ENCODE data around the gene MAPK12.

The MAPK12 gene

DNA sequence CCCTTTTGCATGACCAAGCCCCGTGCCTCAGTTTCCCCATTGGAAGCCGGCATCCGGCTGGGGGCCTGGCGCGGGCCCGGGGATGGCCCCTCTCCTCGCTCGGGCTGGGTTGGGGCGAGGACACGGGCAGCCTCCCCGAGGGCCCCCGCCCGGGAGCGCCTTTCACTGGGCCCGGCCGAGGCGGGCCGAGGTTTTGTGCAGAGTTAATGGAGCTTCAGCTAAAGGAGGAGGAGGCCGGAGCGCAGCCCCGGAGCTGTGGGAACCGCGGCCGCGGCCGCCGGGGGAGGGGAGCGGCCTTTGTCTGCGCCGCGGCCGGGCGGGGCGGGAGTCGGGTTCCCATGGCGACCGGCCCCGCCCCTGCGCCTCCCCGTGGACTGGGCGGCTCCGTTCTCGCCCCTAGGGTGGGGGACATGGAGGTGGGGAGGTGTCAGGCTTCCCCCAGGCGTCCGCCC is 10.1 kb upstream of the MAPK12 start:
- ATAC-seq (ENCODE audit: low read depth), result peak; percentile 23
- Mint-ChIP-seq H3K27ac (no peak overlapping the region), H3K4me1 (peaks cover 15% of the 10 kb centered on the region), H3K36me3 (no peaks in the 10 kb centered on the region), H3K27me3 (peaks cover 2% of the 10 kb centered on the region), H3K4me3 (peak overlapping the region; percentile 27), H3K9me3 (no peaks in the 10 kb centered on the region)
- peak; percentile 55 to 60 for DNase-seq (ENCODE audit: low spot score in 2 of 2)

DNA sequence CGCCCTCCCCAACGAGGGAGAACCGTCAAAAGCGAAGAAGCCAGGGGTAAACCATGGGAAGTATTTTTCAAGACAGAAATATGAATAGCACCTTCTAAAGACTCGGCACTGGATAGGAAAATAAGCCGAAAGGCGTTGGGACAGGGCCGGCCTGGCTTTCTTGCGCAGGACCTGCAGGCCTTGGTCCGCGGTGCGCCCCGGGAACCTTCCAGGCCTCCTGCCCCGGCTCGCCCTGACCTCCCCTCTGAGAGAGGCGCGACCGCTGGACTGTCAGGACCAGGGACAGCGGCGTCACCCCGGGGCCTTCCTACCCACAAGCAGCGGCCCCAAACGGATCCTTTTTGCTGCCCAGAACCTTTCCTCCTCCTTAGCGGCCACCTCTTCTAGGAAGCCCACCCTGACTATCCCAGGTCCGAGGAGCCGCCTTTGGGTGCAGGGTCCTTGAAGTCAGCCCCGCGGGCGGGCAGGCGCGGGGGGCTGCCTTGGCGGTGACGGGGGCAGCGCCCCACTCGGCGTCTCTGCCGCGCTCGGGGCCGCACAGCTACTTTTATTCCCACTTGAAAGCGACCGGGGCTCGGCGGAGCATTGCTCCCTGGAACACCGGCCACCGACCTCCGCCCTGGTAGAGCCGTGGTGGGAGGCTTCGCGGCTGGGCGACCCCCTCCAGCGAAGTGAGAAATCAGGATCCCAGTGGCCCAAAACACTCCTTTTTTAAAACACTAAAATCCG is 9.3 kb upstream of the MAPK12 start:
- H3K27me3 Mint-ChIP-seq, result peaks cover 2% of the 10 kb centered on the region
- DNase-seq (ENCODE audit: low spot score in 2 of 2) (peak; percentile 51 to 76), ATAC-seq (ENCODE audit: low read depth) (peak; percentile 45)
- H3K4me3 Mint-ChIP-seq, result peak overlapping the region; percentile 80
- no peaks in the 10 kb centered on the region for H3K9me3 Mint-ChIP-seq
- peaks cover 13% of the 10 kb centered on the region for H3K4me1 Mint-ChIP-seq
- no peaks in the 10 kb centered on the region for H3K36me3 Mint-ChIP-seq
- H3K27ac Mint-ChIP-seq, result no peak overlapping the region

DNA sequence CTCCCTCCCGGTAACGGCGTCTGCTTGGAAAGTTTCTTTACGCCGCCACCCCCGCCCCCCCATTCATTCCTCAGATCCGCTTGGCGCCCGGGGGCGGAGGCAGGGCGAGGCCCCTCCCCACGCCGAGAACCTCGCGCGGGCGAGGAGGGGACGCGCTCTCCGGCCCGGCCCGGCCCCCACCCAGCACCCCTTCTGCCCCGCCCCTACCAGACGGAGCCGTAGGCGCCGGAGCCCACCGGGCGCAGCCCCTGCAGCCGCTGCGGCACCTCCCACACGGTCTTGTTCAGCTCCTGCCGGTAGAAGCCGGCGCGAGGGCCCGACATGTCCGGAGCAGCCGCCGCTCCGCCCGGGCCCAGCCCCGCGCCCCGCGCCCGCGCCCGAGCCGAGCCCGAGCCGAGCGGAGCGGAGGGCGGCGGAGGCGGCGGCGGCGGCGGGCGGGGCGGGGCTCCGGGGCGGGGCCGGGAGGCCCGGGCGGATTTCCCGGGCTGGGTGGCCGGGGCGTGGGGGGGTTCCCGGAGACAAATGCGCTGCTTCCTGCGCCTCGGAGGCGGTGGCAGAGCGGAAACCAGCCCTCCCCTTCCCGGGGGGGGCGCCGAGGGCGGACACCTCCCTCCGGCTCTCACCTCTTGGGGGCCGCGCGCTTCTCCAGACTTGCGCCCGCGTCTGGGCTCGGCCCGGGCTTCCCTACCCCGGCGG is 8.6 kb upstream of the MAPK12 start, which contains the start of gene MAPK11:
TSS of gene MAPK11 (minus strand) at position 411 of the 696 bp plus-strand sequence. CDS start at position 323, 88 bp downstream.
- peaks cover 14% of the 10 kb centered on the region for H3K4me1 Mint-ChIP-seq
- H3K27ac Mint-ChIP-seq, result no peak within 1 kb of the TSS
- DNase-seq (ENCODE audit: low spot score in 2 of 2), result peak; percentile 54 to 64
- H3K27me3 Mint-ChIP-seq, result peaks cover 4% of the 10 kb centered on the region
- ATAC-seq (ENCODE audit: low read depth), result peak; percentile 62
- H3K4me3 Mint-ChIP-seq, result peak within 1 kb of the TSS; percentile 80
- H3K36me3 Mint-ChIP-seq, result no peaks in the 10 kb centered on the region
- no peaks in the 10 kb centered on the region for H3K9me3 Mint-ChIP-seq

DNA sequence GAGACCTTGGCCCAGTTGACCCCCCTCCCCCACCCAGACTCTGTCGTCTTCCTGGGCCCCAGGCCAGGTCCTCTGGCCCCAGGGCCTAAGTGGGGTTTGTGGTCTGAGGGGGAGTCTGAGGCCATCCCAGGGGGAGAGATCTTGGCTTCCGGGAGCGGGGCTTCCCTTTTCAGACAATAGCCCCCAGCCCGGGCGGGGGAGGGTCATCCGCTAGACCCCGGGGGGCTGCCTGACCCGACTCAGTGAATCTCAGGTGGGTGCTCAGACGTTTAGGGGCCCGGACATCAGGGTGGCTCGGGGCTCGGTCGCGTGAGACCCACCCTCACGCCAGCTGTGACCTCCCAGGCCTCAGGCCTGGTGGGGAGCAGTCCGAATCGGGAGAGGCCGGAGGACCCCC is 8.1 kb upstream of the MAPK12 start:
- H3K4me1 Mint-ChIP-seq, result peaks cover 15% of the 10 kb centered on the region
- H3K36me3 Mint-ChIP-seq, result no peaks in the 10 kb centered on the region
- no peaks in the 10 kb centered on the region for H3K9me3 Mint-ChIP-seq
- H3K27ac Mint-ChIP-seq, result no peak overlapping the region
- no peak for DNase-seq (ENCODE audit: low spot score in 2 of 2)
- H3K27me3 Mint-ChIP-seq, result peaks cover 5% of the 10 kb centered on the region
- ATAC-seq (ENCODE audit: low read depth), result no peak
- peak overlapping the region; percentile 59 for H3K4me3 Mint-ChIP-seq

DNA sequence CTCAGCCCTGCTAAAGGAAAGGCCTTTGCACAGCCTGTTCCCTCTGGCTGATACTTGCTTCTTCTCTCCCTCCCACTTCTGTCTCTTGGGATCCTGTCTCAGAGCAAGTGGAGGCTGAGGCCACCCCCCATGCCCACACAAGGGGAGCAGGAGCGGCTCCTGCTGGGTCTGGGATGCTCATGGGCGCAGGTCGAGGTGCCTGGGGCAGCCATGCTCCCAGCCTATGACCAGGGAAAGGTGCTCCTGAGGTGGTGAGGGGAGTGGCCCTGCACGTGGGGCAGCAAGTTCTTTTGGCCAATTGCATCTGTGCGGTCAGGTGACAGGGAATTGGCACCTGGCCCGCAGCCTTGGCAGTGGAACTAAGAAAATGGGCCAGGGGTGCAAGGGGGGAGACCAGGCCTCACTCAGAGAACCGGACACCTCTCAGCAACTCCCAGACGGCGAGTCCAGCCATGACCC is 7.2 kb upstream of the MAPK12 start:
- Mint-ChIP-seq H3K27me3 (peaks cover 5% of the 10 kb centered on the region), H3K9me3 (no peaks in the 10 kb centered on the region), H3K4me3 (peak overlapping the region; percentile 7), H3K27ac (no peak overlapping the region), H3K36me3 (no peaks in the 10 kb centered on the region), H3K4me1 (peaks cover 10% of the 10 kb centered on the region)
- ATAC-seq (ENCODE audit: low read depth) (no peak), DNase-seq (ENCODE audit: low spot score in 2 of 2) (no peak)

DNA sequence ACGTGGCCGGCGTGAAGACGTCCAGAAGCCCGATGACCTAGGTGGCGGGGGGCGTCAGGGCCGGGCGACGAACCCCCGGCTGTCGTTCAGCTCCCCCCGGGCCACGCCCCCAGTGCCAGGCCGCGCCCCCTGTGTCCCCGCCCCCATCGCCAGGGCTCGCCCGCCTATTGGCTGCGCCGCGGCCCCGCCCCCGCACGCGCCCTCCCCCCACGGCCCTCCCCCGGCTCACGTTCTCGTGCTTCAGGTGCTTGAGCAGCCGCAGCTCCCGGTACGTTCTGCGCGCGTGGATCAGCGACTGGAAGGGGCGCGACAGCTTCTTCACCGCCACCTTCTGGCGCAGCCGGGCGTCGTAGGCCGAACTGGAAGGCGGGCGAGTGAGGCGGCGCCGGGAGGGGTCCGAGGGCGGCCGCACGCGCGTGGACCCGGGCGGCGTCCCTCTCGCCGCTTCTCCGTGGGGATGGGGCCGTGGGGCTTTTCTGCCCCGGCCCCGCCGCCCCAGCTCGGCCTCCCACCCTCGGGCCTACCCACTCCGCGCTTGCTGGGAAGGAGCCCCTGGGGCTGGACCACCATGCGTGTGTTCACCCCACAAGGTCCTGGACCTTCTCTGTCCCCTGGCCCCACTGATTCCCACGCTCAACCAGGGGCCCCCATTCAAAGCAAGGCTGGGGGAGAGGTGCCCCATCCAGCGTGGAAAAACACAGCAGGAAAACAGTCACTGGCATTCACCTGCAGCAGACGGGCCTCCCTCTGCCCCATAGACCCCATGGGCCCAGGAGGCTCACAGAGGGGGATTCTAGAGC is 6.3 kb upstream of the MAPK12 start:
- H3K4me1 Mint-ChIP-seq, result peaks cover 9% of the 10 kb centered on the region
- H3K9me3 Mint-ChIP-seq, result no peaks in the 10 kb centered on the region
- no peak overlapping the region for H3K4me3 Mint-ChIP-seq
- no peaks in the 10 kb centered on the region for H3K36me3 Mint-ChIP-seq
- peaks cover 5% of the 10 kb centered on the region for H3K27me3 Mint-ChIP-seq
- no peak overlapping the region for H3K27ac Mint-ChIP-seq
- DNase-seq (ENCODE audit: low spot score in 2 of 2) (peak in 1 of 2 donors; percentile 44), ATAC-seq (ENCODE audit: low read depth) (peak; percentile 26)

DNA sequence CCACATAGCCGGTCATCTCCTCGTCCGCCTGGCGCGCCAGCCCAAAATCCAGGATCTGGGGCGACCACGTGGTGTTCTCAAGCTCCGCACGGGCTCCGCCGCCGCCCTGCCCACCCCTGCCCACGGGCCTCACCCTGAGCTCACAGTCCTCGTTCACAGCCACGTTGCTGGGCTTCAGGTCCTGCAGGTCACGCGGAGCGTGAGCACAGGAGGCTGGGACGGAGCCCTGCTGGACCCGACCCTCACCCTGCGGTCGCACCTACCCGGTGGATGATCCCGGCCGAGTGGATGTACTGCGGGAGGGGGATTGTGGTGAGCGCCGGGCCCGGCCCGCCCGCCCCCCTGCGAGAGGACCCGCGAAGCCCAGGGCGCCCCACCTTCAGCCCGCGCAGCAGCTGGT is 5.5 kb upstream of the MAPK12 start:
- DNase-seq (ENCODE audit: low spot score in 2 of 2) (no peak), ATAC-seq (ENCODE audit: low read depth) (no peak)
- Mint-ChIP-seq H3K27ac (no peak overlapping the region), H3K36me3 (no peaks in the 10 kb centered on the region), H3K27me3 (peaks cover 8% of the 10 kb centered on the region), H3K4me1 (peaks cover 14% of the 10 kb centered on the region), H3K4me3 (no peak overlapping the region), H3K9me3 (no peaks in the 10 kb centered on the region)

DNA sequence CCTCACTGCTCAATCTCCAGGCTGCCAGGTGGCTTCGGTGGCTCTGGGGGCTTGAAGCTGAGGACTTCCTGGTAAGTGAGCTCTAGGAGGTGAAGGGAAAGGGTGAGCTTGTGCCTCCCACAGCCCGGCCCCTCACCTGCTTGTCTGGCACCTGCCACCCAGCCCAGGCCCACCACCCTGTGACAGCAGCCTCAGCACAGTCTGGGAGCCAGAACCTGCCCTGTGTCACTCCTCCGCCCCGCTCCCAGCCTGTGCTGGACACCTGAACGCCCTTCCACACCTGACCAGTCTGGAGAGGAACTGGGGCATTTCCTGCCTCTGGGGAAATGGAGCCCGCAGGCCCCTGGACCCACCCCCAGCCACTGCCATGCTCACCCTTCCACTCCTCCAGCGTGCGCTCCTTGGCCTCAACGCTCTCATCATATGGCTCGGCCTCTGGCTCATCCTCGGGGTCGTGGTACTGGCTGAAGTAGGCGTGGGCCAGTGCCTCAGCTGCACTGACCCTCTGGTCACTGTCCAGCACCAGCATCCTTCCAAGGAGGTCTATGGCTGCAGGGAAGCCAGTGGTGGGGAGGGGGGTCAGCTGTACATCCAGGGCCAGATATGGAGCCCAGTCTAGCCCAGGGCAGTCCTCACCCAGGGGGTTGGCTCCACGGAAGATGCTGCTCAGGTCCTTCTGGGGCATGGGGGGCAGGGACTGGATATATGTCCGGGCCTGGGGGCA is 3.6 kb upstream of the MAPK12 start:
- Mint-ChIP-seq H3K4me3 (no peak overlapping the region), H3K9me3 (no peaks in the 10 kb centered on the region), H3K27me3 (peaks cover 9% of the 10 kb centered on the region), H3K4me1 (peaks cover 12% of the 10 kb centered on the region), H3K36me3 (no peaks in the 10 kb centered on the region), H3K27ac (no peak overlapping the region)
- DNase-seq (ENCODE audit: low spot score in 2 of 2), result no peak
- no peak for ATAC-seq (ENCODE audit: low read depth)

DNA sequence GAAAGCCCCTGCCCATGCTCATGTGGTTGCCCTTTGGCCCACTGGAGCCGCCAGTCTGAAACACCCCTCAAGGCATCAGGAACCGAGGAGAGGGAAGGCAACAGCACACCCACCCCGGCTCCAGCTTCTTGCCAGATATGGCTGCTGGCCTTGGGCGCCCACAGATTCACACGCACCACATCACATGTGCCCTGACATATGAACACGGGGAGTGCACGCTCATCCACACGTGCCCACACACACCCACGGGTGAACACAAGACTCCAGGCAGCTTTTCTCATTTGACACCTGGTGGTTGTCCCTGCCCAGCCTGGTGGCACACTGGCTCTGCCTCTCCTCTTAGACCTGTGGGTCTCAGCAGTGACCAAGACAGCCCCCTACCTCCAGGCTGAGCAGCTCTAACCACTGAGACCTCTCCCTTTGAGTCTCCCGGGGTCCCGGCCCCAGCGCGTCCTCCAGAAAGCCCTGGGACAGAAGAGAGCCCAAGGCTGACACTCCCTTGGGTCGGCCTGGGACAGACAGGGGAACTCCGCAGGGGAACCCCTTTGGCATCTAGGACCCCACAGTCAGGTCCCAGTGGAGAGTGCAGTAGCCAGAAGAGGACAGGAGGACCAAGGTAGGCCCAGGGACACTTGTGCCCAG is 2.7 kb upstream of the MAPK12 start:
- no peak for ATAC-seq (ENCODE audit: low read depth)
- Mint-ChIP-seq H3K9me3 (no peaks in the 10 kb centered on the region), H3K4me3 (no peak overlapping the region), H3K27ac (no peak overlapping the region), H3K4me1 (peaks cover 12% of the 10 kb centered on the region), H3K36me3 (no peaks in the 10 kb centered on the region), H3K27me3 (peaks cover 9% of the 10 kb centered on the region)
- DNase-seq (ENCODE audit: low spot score in 2 of 2), result no peak

DNA sequence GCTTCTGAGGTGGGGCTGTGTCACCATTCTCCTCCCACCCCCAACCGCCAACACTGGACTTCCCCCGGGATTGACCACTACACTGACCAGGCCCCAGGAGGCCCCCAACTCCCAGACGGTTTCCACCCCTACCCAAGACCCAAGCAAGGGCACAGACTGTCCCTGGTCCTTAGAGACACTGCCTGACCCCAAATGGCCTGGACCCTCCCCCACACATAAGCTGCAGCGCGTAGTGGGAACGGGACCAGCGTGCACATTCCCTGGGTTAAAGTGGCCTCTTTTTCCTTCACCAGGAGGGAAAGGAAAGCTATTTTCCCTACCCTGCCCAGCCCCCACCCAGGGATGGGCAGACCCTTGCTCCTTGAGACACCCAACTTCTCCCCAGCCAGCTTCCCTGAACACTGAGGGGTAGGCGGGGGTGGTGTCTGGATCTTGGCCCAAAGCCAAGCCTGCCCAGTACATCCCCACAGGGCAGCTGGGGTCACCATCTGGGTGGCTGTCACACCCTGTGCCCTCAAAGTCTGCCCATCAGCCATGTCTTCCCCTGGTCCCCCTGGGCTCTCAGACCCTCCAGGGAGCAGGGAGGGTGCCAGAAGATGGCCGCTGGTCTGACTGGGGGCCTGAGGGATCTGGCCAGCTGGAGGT is 1.6 kb upstream of the MAPK12 start:
- H3K9me3 Mint-ChIP-seq, result no peaks in the 10 kb centered on the region
- no peak overlapping the region for H3K4me3 Mint-ChIP-seq

DNA sequence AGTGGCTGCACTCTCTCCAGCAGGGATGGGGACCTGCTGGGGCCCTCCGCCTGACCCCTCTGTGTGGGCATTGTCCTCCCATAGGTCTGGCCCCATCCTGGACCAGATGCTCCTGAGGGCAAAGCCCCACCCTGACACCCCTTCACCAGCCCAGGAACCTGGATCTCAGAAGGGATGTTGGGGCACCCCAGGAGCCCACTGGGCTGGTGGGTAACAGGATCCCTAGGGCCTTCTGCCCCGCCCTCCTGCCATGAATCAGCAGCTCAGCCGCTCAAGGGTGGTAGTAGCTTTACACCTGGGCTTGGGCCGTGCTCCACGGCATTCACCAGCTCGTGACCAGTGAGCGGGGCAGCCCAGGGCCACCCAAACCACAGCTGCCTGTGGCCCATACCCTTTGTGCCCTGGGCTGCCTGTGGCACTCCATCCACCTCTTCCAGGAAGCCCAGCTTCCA is 1.0 kb upstream of the MAPK12 start:
- Mint-ChIP-seq H3K27ac (no peak overlapping the region), H3K4me1 (peaks cover 10% of the 10 kb centered on the region), H3K9me3 (no peaks in the 10 kb centered on the region), H3K36me3 (no peaks in the 10 kb centered on the region), H3K27me3 (peaks cover 15% of the 10 kb centered on the region), H3K4me3 (peak overlapping the region; percentile 77)
- peak; percentile 38 for ATAC-seq (ENCODE audit: low read depth)
- no peak for DNase-seq (ENCODE audit: low spot score in 2 of 2)

More for the DNA sequence above, 1.6 kb upstream of the MAPK12 start:
- Mint-ChIP-seq H3K27ac (no peak overlapping the region), H3K27me3 (peaks cover 15% of the 10 kb centered on the region), H3K4me1 (peaks cover 10% of the 10 kb centered on the region), H3K36me3 (no peaks in the 10 kb centered on the region)
- no peak for ATAC-seq (ENCODE audit: low read depth)
- DNase-seq (ENCODE audit: low spot score in 2 of 2), result no peak

DNA sequence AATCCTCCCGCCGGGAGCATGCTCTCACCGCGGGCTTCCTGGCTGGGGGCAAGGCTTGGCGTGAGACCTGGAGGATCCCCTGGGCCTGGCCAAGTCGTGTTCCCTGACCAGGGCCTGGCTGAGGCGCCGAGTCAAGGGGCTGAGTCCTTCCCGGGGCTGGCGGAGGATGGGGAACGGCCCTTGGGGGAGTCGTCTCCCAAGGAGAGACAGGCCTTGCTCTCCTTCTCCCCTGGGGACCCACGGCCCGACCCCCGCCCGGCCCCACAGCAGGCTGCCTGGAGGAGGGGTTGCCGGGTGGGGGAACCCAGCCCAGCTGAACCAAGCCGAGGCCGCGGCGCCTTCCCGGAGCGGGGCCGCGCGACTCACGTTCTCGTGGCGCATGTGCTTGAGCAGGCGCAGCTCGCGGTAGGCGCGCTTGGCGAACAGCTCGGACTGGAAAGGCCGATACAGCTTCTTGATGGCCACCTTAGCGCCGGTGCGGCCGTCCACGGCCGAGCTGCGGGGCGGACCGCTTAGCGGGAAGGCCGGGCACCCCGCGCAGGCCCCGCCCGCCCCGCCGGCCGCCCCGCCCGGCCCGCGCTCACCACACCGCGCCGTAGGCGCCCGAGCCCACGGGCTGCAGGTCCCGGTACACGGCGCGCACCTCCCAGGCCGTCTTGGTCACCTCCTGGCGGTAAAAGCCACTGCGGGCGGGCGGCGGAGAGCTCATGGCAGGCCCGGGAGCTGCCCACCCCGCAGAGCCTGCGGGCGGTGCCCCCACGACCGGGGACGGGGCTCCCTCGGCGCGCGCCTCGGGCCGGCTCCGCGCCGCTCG is 475 bp downstream of the MAPK12 start:
- Mint-ChIP-seq H3K4me1 (peaks cover 10% of the 10 kb centered on the region), H3K4me3 (no peak overlapping the region), H3K27me3 (peaks cover 15% of the 10 kb centered on the region), H3K27ac (no peak overlapping the region), H3K36me3 (no peaks in the 10 kb centered on the region), H3K9me3 (no peaks in the 10 kb centered on the region)
- ATAC-seq (ENCODE audit: low read depth) (peak; percentile 39), DNase-seq (ENCODE audit: low spot score in 2 of 2) (no peak)

All from memory B cell (primary cell).